Vagina (tissue), 2 donors: ENCODE measurements around the gene COX7B2. TPM values are rescaled to one million over a fixed set of nuclear protein-coding genes. Genes with fewer than 3 reads are reported as not detected.

Source experiments
- DNase-seq, 2 donors: peaks; one replicate each; pipeline ENCODE4 v3.0.0-alpha.2; 2017; ENCODE audit errors: extremely low spot score in 2 of 2
- H3K27ac ChIP-seq: fragments of 200-600 bp; sonication (generic); one replicate; pipeline ENCODE4 v1.5.1; 2019
- H3K27me3 ChIP-seq: fragments of 200-600 bp; sonication (generic); one replicate; pipeline ENCODE4 v1.5.1; 2019
- H3K36me3 ChIP-seq, 2 donors: fragments of 200-600 bp; sonication (generic); one replicate each; pipeline ENCODE4 v1.5.1; 2017 to 2019
- H3K4me1 ChIP-seq: fragments of 200-600 bp; sonication (generic); one replicate; pipeline ENCODE4 v1.5.1; 2019
- H3K4me3 ChIP-seq, 2 donors: fragments of 200-600 bp; sonication (generic); 1 replicate in 1 of 2; 2 replicates in 1 of 2; pipeline ENCODE4 v1.5.1; 2016 to 2019
- H3K9me3 ChIP-seq: fragments of 200-600 bp; sonication (generic); one replicate; pipeline ENCODE4 v1.5.1; 2019
- POLR2A ChIP-seq, 2 donors: fragments of 450-650 bp; IDR thresholded peaks; one replicate each; pipeline ENCODE4 v1.6.1; 2017; ENCODE audit warnings: antibody characterized with exemption in 2 of 2, mild to moderate bottlenecking in 2 of 2, moderate library complexity in 2 of 2
- POLR2AphosphoS5 ChIP-seq, 2 donors: sonication (generic); formaldehyde crosslinking; IDR thresholded peaks; one replicate each; pipeline ENCODE4 v1.9.0; 2017; ENCODE audit warnings: antibody characterized with exemption in 2 of 2, mild to moderate bottlenecking in 2 of 2, low read depth in 1 of 2; ENCODE audit not compliant: insufficient read depth in 1 of 2
- intact Hi-C: fragments of 100-400 bp; cut with DNase I; formaldehyde crosslinking; loops from one replicate; pipeline ENCODE4 v1.15.1; 2023
- total RNA-seq: library from RNA; depleted of rRNA; stranded (reverse); fragments of >200 nt; gene quantifications from one replicate; pipeline ENCODE4 v1.2.3, GENCODE V29; 2016
- TF ChIP-seq, protein P1 (sequence below), 3 experiments: fragments of 450-650 bp in 2 of 3; fragments of 200-600 bp in 1 of 3; sonication (generic) in 1 of 3; IDR thresholded peaks; one replicate each; pipeline ENCODE4 v1.5.1; 2017 to 2019; ENCODE audit warnings: antibody characterized with exemption in 3 of 3, mild to moderate bottlenecking in 2 of 3, moderate library complexity in 2 of 3

The COX7B2 gene
- total RNA-seq, 1 donor from 2014 or later: not detected

DNA sequence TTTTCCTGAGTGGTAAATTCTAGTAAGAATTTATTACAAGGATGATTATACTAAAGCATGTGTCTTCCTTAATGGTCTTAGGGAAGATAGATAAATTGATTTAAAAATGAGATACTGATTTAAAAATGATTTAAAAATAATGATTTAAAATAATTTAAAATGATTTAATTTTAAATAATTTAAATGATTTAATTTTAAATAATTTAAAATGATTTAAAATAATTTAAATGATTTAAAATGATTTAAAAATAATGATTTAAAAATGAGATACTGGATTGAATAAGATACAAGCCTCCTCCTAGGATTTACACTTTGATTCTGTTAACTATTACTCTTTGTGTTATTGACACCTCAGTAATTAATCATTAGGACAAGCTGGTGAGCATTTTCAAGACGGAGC is 59.0 kb downstream of the COX7B2 start:
- no peaks in the 10 kb centered on the region for H3K27me3 ChIP-seq
- no peak for TF ChIP-seq POLR2A (IDR thresholded peaks at IDR 0.05)
- TF ChIP-seq, protein P1, sequence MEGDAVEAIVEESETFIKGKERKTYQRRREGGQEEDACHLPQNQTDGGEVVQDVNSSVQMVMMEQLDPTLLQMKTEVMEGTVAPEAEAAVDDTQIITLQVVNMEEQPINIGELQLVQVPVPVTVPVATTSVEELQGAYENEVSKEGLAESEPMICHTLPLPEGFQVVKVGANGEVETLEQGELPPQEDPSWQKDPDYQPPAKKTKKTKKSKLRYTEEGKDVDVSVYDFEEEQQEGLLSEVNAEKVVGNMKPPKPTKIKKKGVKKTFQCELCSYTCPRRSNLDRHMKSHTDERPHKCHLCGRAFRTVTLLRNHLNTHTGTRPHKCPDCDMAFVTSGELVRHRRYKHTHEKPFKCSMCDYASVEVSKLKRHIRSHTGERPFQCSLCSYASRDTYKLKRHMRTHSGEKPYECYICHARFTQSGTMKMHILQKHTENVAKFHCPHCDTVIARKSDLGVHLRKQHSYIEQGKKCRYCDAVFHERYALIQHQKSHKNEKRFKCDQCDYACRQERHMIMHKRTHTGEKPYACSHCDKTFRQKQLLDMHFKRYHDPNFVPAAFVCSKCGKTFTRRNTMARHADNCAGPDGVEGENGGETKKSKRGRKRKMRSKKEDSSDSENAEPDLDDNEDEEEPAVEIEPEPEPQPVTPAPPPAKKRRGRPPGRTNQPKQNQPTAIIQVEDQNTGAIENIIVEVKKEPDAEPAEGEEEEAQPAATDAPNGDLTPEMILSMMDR (IDR thresholded peaks at IDR 0.05): no peak
- no peak for TF ChIP-seq POLR2AphosphoS5 (IDR thresholded peaks at IDR 0.05; ENCODE audit: insufficient read depth in 1 of 2, low read depth in 1 of 2)
- no peaks in the 10 kb centered on the region for H3K36me3 ChIP-seq
- H3K4me3 ChIP-seq: no peak overlapping the region
- H3K9me3 ChIP-seq: no peaks in the 10 kb centered on the region
- DNase-seq: no peak
- no peaks in the 10 kb centered on the region for H3K4me1 ChIP-seq
- H3K27ac ChIP-seq: no peak overlapping the region
- intact Hi-C loops: no loop called here

DNA sequence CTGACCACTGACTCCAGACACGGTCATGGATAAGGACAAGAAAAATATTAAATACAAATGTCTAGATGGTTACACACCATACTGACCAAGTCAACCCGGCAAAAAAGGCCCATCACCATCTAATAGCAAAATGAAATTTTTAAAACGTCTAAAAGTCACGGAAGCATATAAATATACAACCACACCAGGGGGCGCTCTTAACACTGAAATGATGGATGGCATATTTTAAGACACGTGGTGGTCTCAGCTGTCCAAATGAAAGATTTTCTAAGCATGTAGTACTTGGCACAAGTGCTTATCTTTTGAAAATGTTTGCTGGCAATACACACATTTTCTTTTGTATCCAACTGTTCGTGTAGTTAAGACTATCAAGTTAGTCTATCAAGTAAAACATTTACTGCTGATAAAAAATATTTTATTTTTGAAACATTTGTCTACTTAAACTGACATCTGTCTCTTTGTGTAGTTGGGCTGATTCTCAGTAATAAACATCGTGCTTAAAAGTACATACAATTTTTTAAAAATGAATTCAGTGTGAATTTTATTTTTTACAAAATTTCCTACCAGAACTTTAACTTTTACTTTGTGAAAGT is 64.6 kb downstream of the COX7B2 start:
- Histone ChIP-seq H3K36me3 (no peaks in the 10 kb centered on the region), H3K4me1 (no peaks in the 10 kb centered on the region), H3K9me3 (no peaks in the 10 kb centered on the region), H3K4me3 (no peak overlapping the region), H3K27ac (no peak overlapping the region), H3K27me3 (no peaks in the 10 kb centered on the region)
- TF ChIP-seq, protein P1 (IDR thresholded peaks at IDR 0.05): peak in 2 of 3 experiments; percentile 22 to 48
- no peak for TF ChIP-seq POLR2A (IDR thresholded peaks at IDR 0.05)
- no peak for DNase-seq
- intact Hi-C loops: no loop called here

DNA sequence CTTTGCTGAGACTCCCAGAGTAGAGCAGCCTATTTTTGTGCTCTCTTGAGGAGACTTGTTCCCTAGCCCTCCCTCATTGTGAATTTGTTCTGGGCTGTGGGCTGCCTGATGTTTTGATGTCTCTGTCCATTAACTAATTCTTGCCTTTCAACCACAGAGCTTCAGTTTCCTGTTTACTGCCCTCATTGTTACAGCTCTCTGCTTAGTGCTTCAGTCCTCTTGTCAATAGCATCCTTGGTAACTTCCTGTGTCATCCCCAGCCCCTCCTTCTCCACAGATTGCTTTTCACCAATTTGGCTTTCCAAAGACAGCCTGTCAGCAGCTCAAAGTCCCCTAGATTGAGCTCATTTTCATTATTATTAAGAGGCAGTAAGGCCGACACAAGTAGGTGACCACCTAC is 69.9 kb downstream of the COX7B2 start:
- Histone ChIP-seq H3K27me3 (no peaks in the 10 kb centered on the region), H3K36me3 (no peaks in the 10 kb centered on the region), H3K4me1 (no peaks in the 10 kb centered on the region), H3K27ac (no peak overlapping the region), H3K9me3 (no peaks in the 10 kb centered on the region), H3K4me3 (no peak overlapping the region)
- intact Hi-C loops: no loop called here
- TF ChIP-seq, protein P1 (IDR thresholded peaks at IDR 0.05): no peak
- TF ChIP-seq POLR2A (IDR thresholded peaks at IDR 0.05) (no peak), POLR2AphosphoS5 (IDR thresholded peaks at IDR 0.05; ENCODE audit: insufficient read depth in 1 of 2, low read depth in 1 of 2) (no peak)
- DNase-seq: no peak

DNA sequence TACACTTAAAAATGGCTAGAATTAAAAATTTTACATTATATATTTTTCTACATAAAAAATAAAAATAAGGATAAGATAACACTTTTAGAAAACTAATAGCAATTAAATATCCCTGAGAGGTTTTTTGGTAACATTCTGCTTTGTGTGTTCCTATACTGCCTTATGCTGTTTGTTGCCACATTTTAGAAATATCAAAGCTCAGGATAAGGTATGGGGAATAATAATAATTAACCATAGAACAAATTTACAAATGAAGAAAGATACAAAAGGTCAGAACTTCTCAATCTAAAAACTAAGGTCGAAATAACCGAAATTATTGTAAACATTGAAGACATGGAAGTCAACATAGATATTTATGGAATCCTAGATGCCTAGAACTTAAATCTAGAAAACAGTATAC is 71.4 kb downstream of the COX7B2 start:
- no peak for DNase-seq
- intact Hi-C loops: no loop called here
- Histone ChIP-seq H3K27ac (no peak overlapping the region), H3K4me3 (no peak overlapping the region), H3K27me3 (no peaks in the 10 kb centered on the region), H3K9me3 (no peaks in the 10 kb centered on the region), H3K4me1 (no peaks in the 10 kb centered on the region), H3K36me3 (no peaks in the 10 kb centered on the region)
- TF ChIP-seq POLR2AphosphoS5 (IDR thresholded peaks at IDR 0.05; ENCODE audit: insufficient read depth in 1 of 2, low read depth in 1 of 2) (no peak), POLR2A (IDR thresholded peaks at IDR 0.05) (no peak)
- TF ChIP-seq, protein P1 (IDR thresholded peaks at IDR 0.05): no peak

DNA sequence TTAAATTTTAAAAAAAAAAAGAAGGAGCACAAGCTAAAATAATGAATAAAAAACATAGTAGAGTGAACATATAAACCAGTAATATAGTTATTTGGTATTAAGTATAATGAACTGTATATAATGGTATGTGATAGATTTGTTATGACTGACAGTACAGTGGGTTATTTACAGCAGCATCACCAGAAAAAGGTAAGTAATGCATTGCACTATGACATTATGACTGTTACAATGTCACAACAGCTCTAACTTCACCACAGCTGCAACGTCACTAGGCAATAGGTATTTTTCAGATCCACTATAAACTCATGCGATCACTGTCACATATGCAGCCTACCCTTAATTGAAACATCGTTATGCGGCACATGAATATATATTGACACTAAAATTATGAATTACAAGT is 72.5 kb downstream of the COX7B2 start:
- no peak for DNase-seq
- H3K36me3 ChIP-seq: no peaks in the 10 kb centered on the region
- intact Hi-C loops: no loop called here
- no peaks in the 10 kb centered on the region for H3K27me3 ChIP-seq
- no peaks in the 10 kb centered on the region for H3K9me3 ChIP-seq
- no peak overlapping the region for H3K4me3 ChIP-seq
- TF ChIP-seq, protein P1 (IDR thresholded peaks at IDR 0.05): no peak
- H3K4me1 ChIP-seq: no peaks in the 10 kb centered on the region
- no peak overlapping the region for H3K27ac ChIP-seq
